Activated B cell treated with CpG ODN at 0.5 μM for 24 hours (primary cell): ENCODE measurements around the gene ANKRD44. TPM values are rescaled to one million over a fixed set of nuclear protein-coding genes. Genes with fewer than 3 reads are reported as not detected.

ENCODE experiments used
- ATAC-seq: fragments of 200-7000 bp; cut with Tn5 transposase; one replicate; pipeline ENCODE4 v1.10.0; 2021; ENCODE audit warnings: low read depth, mild to moderate bottlenecking, moderate library complexity
- CTCF ChIA-PET: fragments of 350-600 bp; sonication (Branson Sonifier 250); formaldehyde crosslinking; loops from one replicate; lab custom pipeline; 2021; ENCODE audit warnings: antibody characterized with exemption; lab: Charles Lee
- POLR2A ChIA-PET: fragments of 350-600 bp; sonication (Branson Sonifier 250); formaldehyde crosslinking; loops from one replicate; lab custom pipeline; 2021; ENCODE audit warnings: antibody characterized with exemption; lab: Charles Lee
- DNase-seq: peaks from one replicate; pipeline ENCODE4 v3.0.0; 2022
- H3K27ac Mint-ChIP-seq: one replicate; pipeline ENCODE4 v1.8.0; 2020; ENCODE audit warnings: mixed read lengths
- H3K27me3 Mint-ChIP-seq: one replicate; pipeline ENCODE4 v1.8.0; 2021; ENCODE audit warnings: mixed read lengths
- H3K36me3 Mint-ChIP-seq: one replicate; pipeline ENCODE4 v1.8.0; 2021; ENCODE audit warnings: low read depth, mixed read lengths
- H3K4me1 Mint-ChIP-seq: one replicate; pipeline ENCODE4 v1.8.0; 2021; ENCODE audit warnings: mixed read lengths
- H3K4me3 Mint-ChIP-seq: one replicate; pipeline ENCODE4 v1.8.0; 2020; ENCODE audit warnings: mild to moderate bottlenecking, mixed read lengths
- H3K9me3 Mint-ChIP-seq: one replicate; pipeline ENCODE4 v1.8.0; 2020; ENCODE audit warnings: mixed read lengths
- CTCF ChIP-seq: fragments of 200-600 bp; IDR thresholded peaks from one replicate; pipeline ENCODE4 v1.8.0; 2022; ENCODE audit warnings: antibody characterized with exemption, mild to moderate bottlenecking
- intact Hi-C: fragments of 100-400 bp; cut with micrococcal nuclease; formaldehyde crosslinking; loops from one replicate; pipeline ENCODE4 v1.15.1; 2024
- total RNA-seq: library from RNA; stranded (reverse); gene quantifications from 2 replicates; pipeline ENCODE4 v1.2.3, GENCODE V29; 2022

Gene ANKRD44
- total RNA-seq, 1 donor from 2014 or later = 185 TPM

DNA sequence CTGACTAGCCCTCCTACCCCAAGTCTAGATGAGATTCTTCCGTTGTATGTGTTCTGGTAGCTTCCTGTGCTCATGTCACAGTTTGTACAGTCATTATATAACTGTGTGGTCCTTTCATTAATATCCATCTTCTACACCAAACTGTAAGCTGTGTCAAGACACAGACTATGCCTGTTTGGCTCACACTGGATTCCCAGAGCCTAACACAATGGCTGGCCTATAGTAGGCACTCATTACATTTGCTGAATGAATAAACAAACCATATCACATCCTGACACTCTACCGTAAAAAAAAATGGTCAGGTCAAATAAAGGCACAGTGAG is 72.6 kb downstream of the ANKRD44 start:
- peaks cover 19% of the 10 kb centered on the region for H3K36me3 Mint-ChIP-seq
- peak overlapping the region; percentile 68 for H3K27ac Mint-ChIP-seq
- intact Hi-C loops = loop anchor here (2.0 kb wide), 1 partner anchor 13 kb away; no protein-coding TSS in a partner anchor
- ChIA-PET CTCF (interaction anchor here (1.2 kb wide), 1 partner anchor 18 kb away, joined by 3 read pairs; no protein-coding TSS in a partner anchor), POLR2A (interaction anchor here (0.6 to 1.9 kb wide), 8 partner anchors 10 to 71 kb away, joined by 3 to 12 read pairs (median 5); no protein-coding TSS in a partner anchor)
- no peaks in the 10 kb centered on the region for H3K27me3 Mint-ChIP-seq
- ATAC-seq (peak; percentile 47), DNase-seq (no peak)
- H3K4me3 Mint-ChIP-seq = peak overlapping the region; percentile 52
- no peaks in the 10 kb centered on the region for H3K9me3 Mint-ChIP-seq
- TF ChIP-seq CTCF = no peak
- peaks cover 86% of the 10 kb centered on the region for H3K4me1 Mint-ChIP-seq

DNA sequence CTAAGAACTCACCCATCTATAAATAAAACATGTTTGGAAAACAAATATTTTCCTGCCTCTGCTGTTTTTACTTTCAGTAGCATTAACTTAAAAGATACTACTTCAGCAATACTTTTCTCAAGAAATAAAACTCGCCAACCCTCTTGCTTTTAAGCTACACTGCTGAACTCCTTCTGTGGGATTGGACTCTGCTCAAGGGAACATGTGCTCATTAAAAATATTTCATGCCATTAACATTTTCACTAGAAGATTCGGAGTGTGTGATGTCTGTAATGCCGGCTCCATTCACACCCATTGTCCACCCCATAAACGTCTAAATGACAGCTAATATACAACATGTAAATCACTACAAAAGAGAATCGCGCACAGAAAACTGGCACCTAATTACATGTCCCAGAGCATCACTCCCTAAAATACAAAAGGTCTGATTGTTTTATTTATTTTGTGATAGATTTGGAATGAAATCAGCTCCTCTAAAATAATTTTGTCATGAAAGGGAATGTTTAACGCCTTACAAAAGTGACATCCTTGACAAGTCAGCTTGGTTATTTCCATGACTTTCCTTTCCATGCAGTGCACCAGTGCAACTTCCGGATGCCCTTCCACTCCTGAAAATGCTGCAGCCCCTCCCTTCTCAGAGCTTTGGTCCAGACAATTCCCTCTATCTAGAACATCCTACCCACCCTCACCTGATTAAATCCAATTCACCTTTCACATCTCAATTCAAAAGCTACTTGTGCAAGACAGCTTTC is 73.1 kb downstream of the ANKRD44 start:
- Mint-ChIP-seq H3K9me3 (no peaks in the 10 kb centered on the region), H3K4me1 (peaks cover 87% of the 10 kb centered on the region), H3K27ac (peak overlapping the region; percentile 68), H3K4me3 (peak overlapping the region; percentile 52), H3K36me3 (peaks cover 21% of the 10 kb centered on the region), H3K27me3 (no peaks in the 10 kb centered on the region)
- TF ChIP-seq CTCF = no peak
- intact Hi-C loops = loop anchor here (2.0 kb wide), 1 partner anchor 13 kb away; no protein-coding TSS in a partner anchor
- no peak for ATAC-seq
- POLR2A ChIA-PET = interaction anchor here (0.9 to 1.9 kb wide), 11 partner anchors 10 to 72 kb away, joined by 3 to 12 read pairs (median 5); no protein-coding TSS in a partner anchor
- CTCF ChIA-PET = interaction anchor here (1.2 to 1.3 kb wide), 2 partner anchors 18 to 46 kb away, joined by 3 read pairs; no protein-coding TSS in a partner anchor
- no peak for DNase-seq

DNA sequence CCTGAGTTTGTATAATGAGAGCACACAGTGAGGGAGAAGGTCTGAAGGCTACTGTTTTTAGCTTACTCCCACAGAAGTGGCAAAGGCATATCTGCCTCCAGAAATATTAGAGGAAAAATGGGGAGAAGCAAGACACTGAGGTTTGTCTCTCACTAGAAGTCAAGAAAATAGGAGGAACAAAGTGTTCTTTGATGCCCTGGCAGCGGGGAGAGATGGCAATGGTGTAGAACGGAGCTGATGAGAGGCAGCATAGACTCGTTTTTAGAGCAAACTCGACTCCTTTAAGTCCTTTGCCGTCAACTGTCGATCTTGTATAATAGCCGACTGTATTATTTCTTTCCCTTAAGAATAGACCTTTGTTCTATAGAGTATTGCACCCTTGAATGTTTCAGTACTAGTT is 73.8 kb downstream of the ANKRD44 start:
- CTCF ChIA-PET = interaction anchor here (1.2 to 1.3 kb wide), 2 partner anchors 19 to 45 kb away, joined by 3 read pairs; no protein-coding TSS in a partner anchor
- Mint-ChIP-seq H3K9me3 (no peaks in the 10 kb centered on the region), H3K4me1 (peaks cover 91% of the 10 kb centered on the region), H3K4me3 (no peak overlapping the region), H3K36me3 (peaks cover 27% of the 10 kb centered on the region), H3K27me3 (no peaks in the 10 kb centered on the region), H3K27ac (peak overlapping the region; percentile 83)
- intact Hi-C loops = no loop called here
- POLR2A ChIA-PET = interaction anchor here (0.6 to 1.9 kb wide), 9 partner anchors 10 to 72 kb away, joined by 3 to 7 read pairs (median 4); no protein-coding TSS in a partner anchor
- TF ChIP-seq CTCF = no peak
- DNase-seq (no peak), ATAC-seq (no peak)

GRCh38 chr2:197236159-197236558 is 74.4 kb downstream of the ANKRD44 start:
- ChIA-PET POLR2A (interaction anchor here (0.5 to 1.4 kb wide), 6 partner anchors 19 to 1670 kb away, joined by 3 to 6 read pairs (median 4); no protein-coding TSS in a partner anchor), CTCF (interaction anchor here (1.3 kb wide), 1 partner anchor 45 kb away, joined by 3 read pairs; no protein-coding TSS in a partner anchor)
- H3K27ac Mint-ChIP-seq = peak overlapping the region; percentile 83
- intact Hi-C loops = no loop called here
- H3K36me3 Mint-ChIP-seq = peaks cover 27% of the 10 kb centered on the region
- ATAC-seq = no peak
- DNase-seq = no peak
- H3K27me3 Mint-ChIP-seq = no peaks in the 10 kb centered on the region
- no peak overlapping the region for H3K4me3 Mint-ChIP-seq
- TF ChIP-seq CTCF = no peak
- no peaks in the 10 kb centered on the region for H3K9me3 Mint-ChIP-seq
- H3K4me1 Mint-ChIP-seq = peaks cover 92% of the 10 kb centered on the region

DNA sequence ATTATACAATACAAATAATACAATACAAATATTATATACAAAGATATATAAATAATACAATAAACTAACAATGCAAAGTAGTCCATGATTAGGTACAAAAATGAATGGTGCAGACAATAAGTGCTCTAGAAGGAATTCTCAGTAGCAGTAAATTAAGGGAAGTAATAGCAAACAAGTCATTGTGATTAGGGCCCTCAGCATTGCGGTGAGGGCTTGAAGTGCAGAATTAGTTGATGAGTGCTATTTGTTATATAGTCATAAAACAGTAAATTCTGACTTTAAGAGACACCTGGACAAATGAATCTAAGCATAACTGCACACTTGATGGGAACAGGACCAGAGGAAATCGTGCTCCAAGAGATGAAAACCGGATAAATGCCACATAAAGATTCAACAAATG is 74.9 kb downstream of the ANKRD44 start:
- Mint-ChIP-seq H3K27me3 (no peaks in the 10 kb centered on the region), H3K36me3 (peaks cover 30% of the 10 kb centered on the region), H3K27ac (peak overlapping the region; percentile 83), H3K4me1 (peaks cover 92% of the 10 kb centered on the region), H3K9me3 (no peaks in the 10 kb centered on the region), H3K4me3 (no peak overlapping the region)
- ATAC-seq = no peak
- TF ChIP-seq CTCF = no peak
- DNase-seq = no peak
- ChIA-PET CTCF (no interaction called here), POLR2A (interaction anchor here (0.7 to 1.2 kb wide), 2 partner anchors 62 to 1669 kb away, joined by 3 to 4 read pairs; no protein-coding TSS in a partner anchor)
- intact Hi-C loops = loop anchor here (2.0 kb wide), 1 partner anchor 45 kb away; no protein-coding TSS in a partner anchor
